Measurements from ENCODE around the gene LYSMD3.

DNA sequence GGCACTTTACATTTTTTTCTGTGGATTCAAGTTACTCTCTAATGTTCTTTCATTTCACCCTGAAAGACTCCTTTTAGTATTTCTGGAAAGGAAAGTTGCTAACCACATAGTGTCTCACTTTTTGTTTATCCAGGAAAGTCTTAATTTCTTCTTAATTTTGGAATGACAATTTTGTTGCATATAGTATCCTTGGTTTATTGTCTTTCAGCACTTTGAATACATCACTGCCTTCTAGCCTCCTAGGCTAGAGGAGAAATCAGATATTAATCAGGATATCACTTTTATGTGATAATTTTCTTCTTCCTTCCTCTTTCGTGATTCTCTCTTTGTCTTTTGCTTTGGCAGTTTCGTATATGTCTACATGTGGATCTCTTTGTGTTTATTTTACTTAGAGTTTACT, 40.6 kb upstream of the LYSMD3 start:
- TF ChIP-seq, protein P1, sequence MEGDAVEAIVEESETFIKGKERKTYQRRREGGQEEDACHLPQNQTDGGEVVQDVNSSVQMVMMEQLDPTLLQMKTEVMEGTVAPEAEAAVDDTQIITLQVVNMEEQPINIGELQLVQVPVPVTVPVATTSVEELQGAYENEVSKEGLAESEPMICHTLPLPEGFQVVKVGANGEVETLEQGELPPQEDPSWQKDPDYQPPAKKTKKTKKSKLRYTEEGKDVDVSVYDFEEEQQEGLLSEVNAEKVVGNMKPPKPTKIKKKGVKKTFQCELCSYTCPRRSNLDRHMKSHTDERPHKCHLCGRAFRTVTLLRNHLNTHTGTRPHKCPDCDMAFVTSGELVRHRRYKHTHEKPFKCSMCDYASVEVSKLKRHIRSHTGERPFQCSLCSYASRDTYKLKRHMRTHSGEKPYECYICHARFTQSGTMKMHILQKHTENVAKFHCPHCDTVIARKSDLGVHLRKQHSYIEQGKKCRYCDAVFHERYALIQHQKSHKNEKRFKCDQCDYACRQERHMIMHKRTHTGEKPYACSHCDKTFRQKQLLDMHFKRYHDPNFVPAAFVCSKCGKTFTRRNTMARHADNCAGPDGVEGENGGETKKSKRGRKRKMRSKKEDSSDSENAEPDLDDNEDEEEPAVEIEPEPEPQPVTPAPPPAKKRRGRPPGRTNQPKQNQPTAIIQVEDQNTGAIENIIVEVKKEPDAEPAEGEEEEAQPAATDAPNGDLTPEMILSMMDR (conservative IDR thresholded peaks at IDR 0.05; ENCODE audit: low read length): no peak
- no peak for TF ChIP-seq EZH2phosphoT487 (IDR thresholded peaks at IDR 0.05; ENCODE audit: borderline replicate concordance)
